ENCODE results near the gene THPO.
A peak's percentile ranks its signal among the peaks of the same experiment; 100 is the strongest.

Gene THPO

DNA sequence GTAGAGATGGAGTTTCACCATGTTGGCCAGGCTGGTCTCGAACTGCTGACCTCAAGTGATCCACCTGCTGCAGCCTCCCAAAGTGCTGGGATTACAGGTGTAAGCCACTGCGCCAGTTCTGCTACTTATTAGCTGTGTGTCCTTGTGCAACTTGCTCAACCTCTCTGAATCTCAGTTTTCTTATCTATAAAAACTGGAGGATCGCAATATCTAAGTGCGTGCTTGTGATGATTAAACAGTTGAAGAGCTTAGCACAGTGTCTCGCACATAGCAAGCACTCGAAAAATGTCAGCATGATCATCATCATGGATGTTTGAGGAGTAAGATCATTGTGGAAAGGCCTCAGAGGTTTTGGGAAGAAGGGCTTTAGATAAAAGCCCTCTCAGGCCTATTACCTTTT lies 27.4 kb downstream of the THPO start:
- TF ChIP-seq, protein P1, sequence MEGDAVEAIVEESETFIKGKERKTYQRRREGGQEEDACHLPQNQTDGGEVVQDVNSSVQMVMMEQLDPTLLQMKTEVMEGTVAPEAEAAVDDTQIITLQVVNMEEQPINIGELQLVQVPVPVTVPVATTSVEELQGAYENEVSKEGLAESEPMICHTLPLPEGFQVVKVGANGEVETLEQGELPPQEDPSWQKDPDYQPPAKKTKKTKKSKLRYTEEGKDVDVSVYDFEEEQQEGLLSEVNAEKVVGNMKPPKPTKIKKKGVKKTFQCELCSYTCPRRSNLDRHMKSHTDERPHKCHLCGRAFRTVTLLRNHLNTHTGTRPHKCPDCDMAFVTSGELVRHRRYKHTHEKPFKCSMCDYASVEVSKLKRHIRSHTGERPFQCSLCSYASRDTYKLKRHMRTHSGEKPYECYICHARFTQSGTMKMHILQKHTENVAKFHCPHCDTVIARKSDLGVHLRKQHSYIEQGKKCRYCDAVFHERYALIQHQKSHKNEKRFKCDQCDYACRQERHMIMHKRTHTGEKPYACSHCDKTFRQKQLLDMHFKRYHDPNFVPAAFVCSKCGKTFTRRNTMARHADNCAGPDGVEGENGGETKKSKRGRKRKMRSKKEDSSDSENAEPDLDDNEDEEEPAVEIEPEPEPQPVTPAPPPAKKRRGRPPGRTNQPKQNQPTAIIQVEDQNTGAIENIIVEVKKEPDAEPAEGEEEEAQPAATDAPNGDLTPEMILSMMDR (IDR thresholded peaks at IDR 0.05; ENCODE audit: low read length, missing control alignments) = no peak
- no peak for DNase-seq (ENCODE audit: low read depth)
- no peak overlapping the region for H3K4me3 ChIP-seq (replicated peaks; ENCODE audit: low read depth, low read length)

GRCh38 chr3:184349563-184350470 lies 28.2 kb downstream of the THPO start:
- TF ChIP-seq, protein P1 (IDR thresholded peaks at IDR 0.05; ENCODE audit: low read length, missing control alignments) = no peak
- H3K4me3 ChIP-seq (replicated peaks; ENCODE audit: low read depth, low read length) = no peak overlapping the region
- DNase-seq (ENCODE audit: low read depth) = no peak

- no peak overlapping the region for H3K4me3 ChIP-seq (replicated peaks; ENCODE audit: low read depth, low read length)
- TF ChIP-seq, protein P1 (IDR thresholded peaks at IDR 0.05; ENCODE audit: low read length, missing control alignments) = no peak
- no peak for DNase-seq (ENCODE audit: low read depth)
Measured at GRCh38 chr3:184348057-184348382, 30.0 kb downstream of the THPO start.

DNA sequence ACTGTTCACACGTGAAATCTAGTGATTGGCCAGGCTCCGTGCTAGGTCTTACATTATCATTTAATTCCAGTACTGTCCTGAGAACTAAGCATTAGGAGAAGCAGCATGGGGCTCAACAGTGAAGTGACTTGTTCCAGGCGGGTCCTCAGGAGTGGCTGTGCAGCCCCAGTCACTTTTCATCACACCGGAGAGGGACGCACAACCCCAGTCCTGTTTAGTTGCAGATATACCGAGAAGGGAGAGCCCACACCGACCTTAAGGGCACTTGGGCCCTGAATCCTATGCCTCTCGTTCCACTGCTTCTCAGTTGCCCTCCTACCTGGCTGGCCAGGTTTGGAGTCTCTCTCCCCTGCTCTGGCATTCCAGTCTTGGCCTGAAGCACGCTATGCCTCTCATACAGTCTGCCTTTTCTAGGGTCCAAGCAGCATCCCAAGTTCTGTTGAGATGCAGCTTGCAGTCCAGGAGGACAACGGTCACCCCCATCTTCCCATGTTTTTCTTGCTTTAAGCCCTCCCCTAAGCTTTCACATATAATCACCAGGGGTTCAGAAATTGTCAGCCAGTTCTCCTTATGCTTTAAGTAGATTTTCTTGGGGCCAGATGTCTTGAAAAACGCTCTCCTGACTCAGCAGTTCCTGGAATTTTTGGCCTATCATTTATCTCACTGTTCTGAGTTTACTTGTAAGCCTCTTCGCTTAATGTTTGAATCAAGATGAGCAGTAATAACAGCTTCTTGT lies 30.5 kb downstream of the THPO start:
- peak; percentile 47 for DNase-seq (ENCODE audit: low read depth)
- TF ChIP-seq, protein P1 (IDR thresholded peaks at IDR 0.05; ENCODE audit: low read length, missing control alignments) = no peak
- no peak overlapping the region for H3K4me3 ChIP-seq (replicated peaks; ENCODE audit: low read depth, low read length)

DNA sequence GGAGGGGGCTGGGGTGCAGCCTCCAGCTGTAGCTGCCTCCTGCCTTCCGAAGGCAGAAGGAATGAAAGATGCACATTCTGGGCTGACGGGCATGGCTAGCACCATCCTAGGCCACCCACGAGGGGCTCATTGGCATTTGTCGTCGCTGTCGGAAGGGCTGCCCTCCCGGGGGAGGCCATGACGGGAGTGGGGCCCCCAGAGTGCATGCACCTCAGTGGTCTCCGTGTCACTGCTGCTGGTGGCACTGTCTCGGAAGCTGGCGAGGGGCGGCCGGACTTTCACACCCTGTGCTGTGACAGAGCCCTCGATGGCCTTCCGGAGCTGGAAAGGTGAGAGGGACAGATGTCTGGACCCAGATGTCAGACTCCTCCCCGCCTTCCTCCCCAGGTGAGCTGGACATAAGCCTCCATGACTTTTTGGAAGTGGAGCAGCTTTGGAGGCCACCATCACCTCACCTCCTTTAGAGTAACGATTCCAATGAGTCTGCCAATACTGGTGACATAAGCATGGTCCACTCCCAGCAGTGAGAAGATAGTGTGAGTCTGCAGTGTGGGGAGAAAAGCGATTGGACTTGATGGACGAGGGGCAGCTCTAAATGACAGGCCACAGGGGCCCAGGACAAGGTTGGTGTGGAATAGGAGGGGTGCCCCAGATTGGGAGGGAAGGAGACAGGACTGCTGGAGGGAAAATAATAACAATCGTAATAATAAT lies 31.4 kb downstream of the THPO start:
- TF ChIP-seq, protein P1 (IDR thresholded peaks at IDR 0.05; ENCODE audit: low read length, missing control alignments) = no peak
- no peak for DNase-seq (ENCODE audit: low read depth)
- H3K4me3 ChIP-seq (replicated peaks; ENCODE audit: low read depth, low read length) = no peak overlapping the region

DNA sequence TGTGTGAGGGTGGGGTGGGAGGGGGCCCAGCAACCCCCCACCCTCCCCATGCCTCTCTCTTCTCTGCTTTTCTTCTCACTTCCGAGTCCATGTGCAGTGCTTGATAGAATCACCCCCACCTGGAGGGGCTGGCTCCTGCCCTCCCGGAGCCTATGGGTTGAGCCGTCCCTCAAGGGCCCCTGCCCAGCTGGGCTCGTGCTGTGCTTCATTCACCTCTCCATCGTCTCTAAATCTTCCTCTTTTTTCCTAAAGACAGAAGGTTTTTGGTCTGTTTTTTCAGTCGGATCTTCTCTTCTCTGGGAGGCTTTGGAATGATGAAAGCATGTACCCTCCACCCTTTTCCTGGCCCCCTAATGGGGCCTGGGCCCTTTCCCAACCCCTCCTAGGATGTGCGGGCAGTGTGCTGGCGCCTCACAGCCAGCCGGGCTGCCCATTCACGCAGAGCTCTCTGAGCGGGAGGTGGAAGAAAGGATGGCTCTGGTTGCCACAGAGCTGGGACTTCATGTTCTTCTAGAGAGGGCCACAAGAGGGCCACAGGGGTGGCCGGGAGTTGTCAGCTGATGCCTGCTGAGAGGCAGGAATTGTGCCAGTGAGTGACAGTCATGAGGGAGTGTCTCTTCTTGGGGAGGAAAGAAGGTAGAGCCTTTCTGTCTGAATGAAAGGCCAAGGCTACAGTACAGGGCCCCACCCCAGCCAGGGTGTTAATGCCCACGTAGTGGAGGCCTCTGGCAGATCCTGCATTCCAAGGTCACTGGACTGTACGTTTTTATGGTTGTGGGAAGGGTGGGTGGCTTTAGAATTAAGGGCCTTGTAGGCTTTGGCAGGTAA lies 32.5 kb downstream of the THPO start:
- TF ChIP-seq, protein P1 (IDR thresholded peaks at IDR 0.05; ENCODE audit: low read length, missing control alignments) = peak; percentile 58
- DNase-seq (ENCODE audit: low read depth) = peak; percentile 67
- no peak overlapping the region for H3K4me3 ChIP-seq (replicated peaks; ENCODE audit: low read depth, low read length)
